Activated naive CD4-positive, alpha-beta T cell treated with anti-CD3 and anti-CD28 coated beads, Interleukin-2, amount 10 ng/mL, durations not matched to agents 7 days and 5 days (primary cell): ENCODE results near the gene HS3ST3A1.

Experiments used
- CTCF ChIA-PET: fragments of 350-600 bp; sonication (Branson Sonifier 250); formaldehyde crosslinking; loops from one replicate; lab custom pipeline; 2021; ENCODE audit warnings: antibody characterized with exemption; lab: Charles Lee
- DNase-seq: peaks from one replicate; pipeline ENCODE4 v3.0.0-alpha.2; 2020
- H3K27ac Mint-ChIP-seq: one replicate; pipeline ENCODE4 v1.8.0; 2021; ENCODE audit warnings: mild to moderate bottlenecking, moderate library complexity, mixed read lengths
- H3K27me3 Mint-ChIP-seq: one replicate; pipeline ENCODE4 v1.8.0; 2021; ENCODE audit warnings: mild to moderate bottlenecking, mixed read lengths
- H3K36me3 Mint-ChIP-seq: one replicate; pipeline ENCODE4 v1.8.0; 2021; ENCODE audit warnings: mixed read lengths
- H3K4me1 Mint-ChIP-seq: one replicate; pipeline ENCODE4 v1.8.0; 2021; ENCODE audit warnings: mixed read lengths
- H3K4me3 Mint-ChIP-seq: one replicate; pipeline ENCODE4 v1.8.0; 2021; ENCODE audit warnings: mild to moderate bottlenecking, moderate library complexity, mixed read lengths
- H3K9me3 Mint-ChIP-seq: one replicate; pipeline ENCODE4 v1.8.0; 2021; ENCODE audit warnings: mixed read lengths

HS3ST3A1 gene

GRCh38 chr17:13545941-13546340, 55.8 kb downstream of the HS3ST3A1 start:
- Mint-ChIP-seq H3K9me3 (no peaks in the 10 kb centered on the region), H3K27me3 (peaks cover 7% of the 10 kb centered on the region), H3K4me1 (no peaks in the 10 kb centered on the region), H3K27ac (no peak overlapping the region), H3K4me3 (no peak overlapping the region), H3K36me3 (no peaks in the 10 kb centered on the region)
- CTCF ChIA-PET = no interaction called here
- DNase-seq = no peak

DNA sequence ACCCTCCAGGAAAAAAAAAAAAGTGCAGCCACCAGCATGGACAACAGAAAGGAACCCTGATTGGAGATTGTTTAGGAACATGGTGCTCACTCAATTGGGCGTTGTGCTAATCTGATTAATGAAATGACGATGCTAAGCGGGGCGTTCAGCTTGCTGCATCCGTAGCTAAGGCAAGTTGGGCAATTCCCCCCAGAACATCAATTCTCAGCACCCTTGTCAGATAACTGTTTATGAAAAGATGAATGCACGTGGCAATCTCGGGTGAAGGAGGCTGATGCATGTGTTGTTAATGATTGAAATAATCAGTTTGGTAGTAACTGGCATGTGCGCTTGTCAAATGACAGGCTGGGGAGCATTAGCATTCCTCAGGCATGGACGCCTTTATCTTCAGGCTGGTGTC, 57.0 kb downstream of the HS3ST3A1 start:
- Mint-ChIP-seq H3K4me1 (no peaks in the 10 kb centered on the region), H3K36me3 (no peaks in the 10 kb centered on the region), H3K9me3 (no peaks in the 10 kb centered on the region), H3K4me3 (no peak overlapping the region), H3K27me3 (peaks cover 7% of the 10 kb centered on the region), H3K27ac (no peak overlapping the region)
- CTCF ChIA-PET = no interaction called here
- no peak for DNase-seq

- no peaks in the 10 kb centered on the region for H3K36me3 Mint-ChIP-seq
- DNase-seq = no peak
- no peak overlapping the region for H3K27ac Mint-ChIP-seq
- H3K9me3 Mint-ChIP-seq = no peaks in the 10 kb centered on the region
- no peak overlapping the region for H3K4me3 Mint-ChIP-seq
- peaks cover 4% of the 10 kb centered on the region for H3K27me3 Mint-ChIP-seq
- CTCF ChIA-PET = no interaction called here
- H3K4me1 Mint-ChIP-seq = no peaks in the 10 kb centered on the region
These were observed 57.4 kb downstream of the HS3ST3A1 start for GRCh38 chr17:13544292-13544691.

- H3K27me3 Mint-ChIP-seq = no peaks in the 10 kb centered on the region
- H3K27ac Mint-ChIP-seq = no peak overlapping the region
- H3K4me1 Mint-ChIP-seq = no peaks in the 10 kb centered on the region
- CTCF ChIA-PET = no interaction called here
- H3K36me3 Mint-ChIP-seq = no peaks in the 10 kb centered on the region
- DNase-seq = no peak
- no peak overlapping the region for H3K4me3 Mint-ChIP-seq
- H3K9me3 Mint-ChIP-seq = no peaks in the 10 kb centered on the region
These were observed 59.1 kb downstream of the HS3ST3A1 start for GRCh38 chr17:13542636-13543035.

GRCh38 chr17:13541032-13541480, 60.7 kb downstream of the HS3ST3A1 start:
- no peak for DNase-seq
- Mint-ChIP-seq H3K4me1 (no peaks in the 10 kb centered on the region), H3K27ac (no peak overlapping the region), H3K4me3 (no peak overlapping the region), H3K27me3 (no peaks in the 10 kb centered on the region), H3K9me3 (no peaks in the 10 kb centered on the region), H3K36me3 (no peaks in the 10 kb centered on the region)
- CTCF ChIA-PET = no interaction called here

DNA sequence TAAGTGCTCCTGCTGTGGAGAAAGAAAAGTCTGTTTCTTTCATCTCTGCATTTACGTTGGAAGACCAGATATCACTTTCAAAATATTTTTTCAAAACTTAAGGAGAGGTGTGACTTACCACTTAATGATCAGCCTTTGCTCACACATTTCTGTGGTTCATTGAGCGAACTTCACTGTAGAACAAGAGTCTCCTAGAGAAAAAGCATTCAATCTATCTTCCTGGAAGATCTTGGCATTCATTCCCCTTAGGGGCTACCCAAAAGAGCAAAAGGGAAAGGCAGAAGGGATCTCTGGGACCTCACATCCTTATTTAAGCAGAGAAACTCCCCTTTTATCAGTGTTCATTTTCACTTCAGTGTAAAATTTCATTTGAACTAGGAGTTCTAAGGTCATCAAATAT, 61.2 kb downstream of the HS3ST3A1 start:
- Mint-ChIP-seq H3K27ac (no peak overlapping the region), H3K36me3 (no peaks in the 10 kb centered on the region), H3K9me3 (no peaks in the 10 kb centered on the region), H3K27me3 (no peaks in the 10 kb centered on the region), H3K4me3 (no peak overlapping the region), H3K4me1 (no peaks in the 10 kb centered on the region)
- DNase-seq = no peak
- CTCF ChIA-PET = no interaction called here

DNA sequence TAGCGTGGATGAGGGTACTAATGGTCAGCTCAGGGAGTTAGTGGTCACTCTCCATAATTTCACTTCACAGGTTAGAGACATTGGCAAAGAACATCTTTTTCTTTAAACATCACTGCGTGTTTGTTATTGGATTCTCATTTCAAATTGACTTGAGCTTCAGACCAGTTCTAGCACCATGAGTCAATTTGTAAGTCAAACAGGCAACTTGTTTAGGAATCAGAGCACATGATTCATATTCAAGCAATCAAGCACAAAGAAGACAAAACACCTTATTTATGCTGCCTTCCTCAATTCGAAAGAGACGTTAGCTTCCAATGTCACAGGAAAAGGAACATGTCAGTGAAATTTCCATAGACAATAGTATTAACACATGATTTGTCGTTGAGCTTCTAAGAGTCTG, 62.3 kb downstream of the HS3ST3A1 start:
- Mint-ChIP-seq H3K4me1 (no peaks in the 10 kb centered on the region), H3K27me3 (no peaks in the 10 kb centered on the region), H3K9me3 (no peaks in the 10 kb centered on the region), H3K36me3 (no peaks in the 10 kb centered on the region), H3K4me3 (no peak overlapping the region), H3K27ac (no peak overlapping the region)
- CTCF ChIA-PET = no interaction called here
- no peak for DNase-seq

GRCh38 chr17:13538841-13539411, 62.8 kb downstream of the HS3ST3A1 start:
- CTCF ChIA-PET = no interaction called here
- H3K4me3 Mint-ChIP-seq = no peak overlapping the region

DNA sequence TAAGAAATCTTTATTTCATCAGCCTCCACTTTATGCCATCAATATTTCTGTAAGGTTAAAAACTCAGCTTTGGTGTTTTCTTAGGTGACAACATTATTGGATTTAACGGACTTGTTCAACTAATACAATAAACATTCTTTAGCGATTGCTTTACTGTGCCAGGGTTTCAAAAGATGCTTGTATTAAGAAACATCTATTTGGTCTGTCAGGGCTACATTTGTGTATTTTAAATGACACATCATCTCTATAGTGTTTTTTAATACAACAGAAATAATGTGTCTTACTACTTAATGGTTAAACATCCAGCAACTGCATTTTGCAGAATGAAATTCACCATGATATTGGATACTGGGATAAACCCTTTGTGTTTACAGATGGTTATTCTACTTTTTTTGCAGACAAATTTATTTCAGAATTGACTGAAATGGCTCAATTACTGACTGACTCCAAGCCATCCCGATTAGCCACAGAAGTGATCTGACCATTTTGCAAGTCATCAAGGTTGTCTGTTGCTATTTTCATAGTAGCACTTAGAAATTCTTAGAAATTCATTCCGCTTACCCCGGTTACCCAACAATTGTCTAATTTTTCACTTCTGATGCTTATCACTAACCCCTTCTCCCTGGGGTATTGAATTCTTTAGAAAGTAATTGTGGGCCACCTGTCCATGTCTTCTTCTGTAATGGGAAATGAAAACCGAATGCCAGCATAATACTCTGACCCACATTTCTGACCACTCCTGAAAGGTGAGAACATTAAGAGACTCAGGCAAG, 63.7 kb downstream of the HS3ST3A1 start:
- no peaks in the 10 kb centered on the region for H3K9me3 Mint-ChIP-seq
- no peaks in the 10 kb centered on the region for H3K4me1 Mint-ChIP-seq
- no peak overlapping the region for H3K27ac Mint-ChIP-seq

More at GRCh38 chr17:13538841-13539411, 62.8 kb downstream of the HS3ST3A1 start:
- Mint-ChIP-seq H3K4me1 (no peaks in the 10 kb centered on the region), H3K36me3 (no peaks in the 10 kb centered on the region), H3K9me3 (no peaks in the 10 kb centered on the region), H3K27me3 (no peaks in the 10 kb centered on the region), H3K27ac (no peak overlapping the region)
- no peak for DNase-seq

DNA sequence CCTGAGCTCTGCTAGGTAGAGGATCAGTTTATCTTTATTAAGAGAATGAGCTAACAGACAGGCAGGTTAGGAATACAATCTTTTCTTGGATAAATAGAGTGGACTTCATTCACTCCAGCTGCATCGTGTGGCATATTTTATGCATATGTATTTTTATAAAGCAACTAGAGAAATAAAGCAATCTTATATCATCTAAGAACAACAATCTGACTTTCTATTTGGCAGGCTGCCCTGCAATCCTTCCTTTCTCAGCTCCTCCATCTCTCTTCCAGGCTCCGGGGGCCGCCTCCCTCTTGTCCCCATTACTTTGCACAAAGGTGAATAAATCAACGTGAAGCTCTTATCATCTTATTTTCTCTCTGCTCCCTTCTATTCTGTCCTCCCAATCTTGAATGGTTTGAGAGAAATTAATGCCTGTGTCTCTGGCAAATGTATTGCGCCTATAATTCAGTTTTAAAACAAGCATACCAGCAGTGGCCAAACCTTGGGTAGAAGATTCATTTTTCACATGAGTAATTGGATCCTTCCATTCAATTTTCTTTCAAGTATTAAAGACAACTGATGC, 64.5 kb downstream of the HS3ST3A1 start:
- no peak for DNase-seq
- Mint-ChIP-seq H3K27me3 (peaks cover 2% of the 10 kb centered on the region), H3K27ac (no peak overlapping the region), H3K9me3 (no peaks in the 10 kb centered on the region), H3K4me3 (no peak overlapping the region), H3K4me1 (no peaks in the 10 kb centered on the region), H3K36me3 (no peaks in the 10 kb centered on the region)
- CTCF ChIA-PET = no interaction called here

More for the DNA sequence above, 63.7 kb downstream of the HS3ST3A1 start:
- Mint-ChIP-seq H3K4me3 (no peak overlapping the region), H3K36me3 (no peaks in the 10 kb centered on the region), H3K27me3 (no peaks in the 10 kb centered on the region)
- CTCF ChIA-PET = no interaction called here
- DNase-seq = no peak

DNA sequence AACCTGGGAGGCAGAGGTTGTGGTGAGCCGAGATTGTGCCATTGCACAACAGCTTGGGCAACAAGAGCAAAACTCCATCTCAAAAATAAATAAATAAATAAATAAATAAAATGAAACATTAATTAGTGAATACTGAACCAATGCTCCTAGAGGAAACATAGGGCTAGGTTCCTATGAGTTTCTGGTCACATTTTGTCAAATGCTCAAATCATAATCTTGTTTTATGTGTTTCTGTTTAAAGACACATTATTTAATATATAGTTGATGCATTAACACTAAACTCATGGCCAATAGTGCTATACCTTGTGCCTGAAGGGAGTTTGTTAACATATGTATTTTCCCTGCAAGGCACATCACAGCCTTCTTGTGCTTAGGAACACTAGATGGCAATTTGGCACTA, 66.8 kb downstream of the HS3ST3A1 start:
- no peaks in the 10 kb centered on the region for H3K4me1 Mint-ChIP-seq
- no peaks in the 10 kb centered on the region for H3K9me3 Mint-ChIP-seq
- H3K27ac Mint-ChIP-seq = no peak overlapping the region
- H3K27me3 Mint-ChIP-seq = peaks cover 4% of the 10 kb centered on the region
- no peak for DNase-seq
- CTCF ChIA-PET = no interaction called here
- H3K36me3 Mint-ChIP-seq = no peaks in the 10 kb centered on the region
- H3K4me3 Mint-ChIP-seq = no peak overlapping the region

GRCh38 chr17:13531721-13532120, 70.0 kb downstream of the HS3ST3A1 start:
- H3K4me3 Mint-ChIP-seq = no peak overlapping the region
- CTCF ChIA-PET = no interaction called here
- H3K27me3 Mint-ChIP-seq = peaks cover 11% of the 10 kb centered on the region
- no peak for DNase-seq
- no peaks in the 10 kb centered on the region for H3K4me1 Mint-ChIP-seq
- H3K9me3 Mint-ChIP-seq = no peaks in the 10 kb centered on the region
- no peak overlapping the region for H3K27ac Mint-ChIP-seq
- H3K36me3 Mint-ChIP-seq = no peaks in the 10 kb centered on the region

GRCh38 chr17:13525876-13526275, 75.9 kb downstream of the HS3ST3A1 start:
- no peaks in the 10 kb centered on the region for H3K36me3 Mint-ChIP-seq
- CTCF ChIA-PET = no interaction called here
- no peaks in the 10 kb centered on the region for H3K4me1 Mint-ChIP-seq
- H3K27ac Mint-ChIP-seq = no peak overlapping the region
- H3K9me3 Mint-ChIP-seq = no peaks in the 10 kb centered on the region
- H3K4me3 Mint-ChIP-seq = no peak overlapping the region
- peaks cover 6% of the 10 kb centered on the region for H3K27me3 Mint-ChIP-seq
- no peak for DNase-seq

GRCh38 chr17:13523164-13523563, 78.6 kb downstream of the HS3ST3A1 start:
- Mint-ChIP-seq H3K36me3 (no peaks in the 10 kb centered on the region), H3K27me3 (peaks cover 3% of the 10 kb centered on the region), H3K9me3 (no peaks in the 10 kb centered on the region), H3K4me1 (no peaks in the 10 kb centered on the region), H3K27ac (no peak overlapping the region), H3K4me3 (no peak overlapping the region)
- DNase-seq = no peak
- CTCF ChIA-PET = no interaction called here

- CTCF ChIA-PET = no interaction called here
- Mint-ChIP-seq H3K27ac (no peak overlapping the region), H3K4me3 (no peak overlapping the region), H3K4me1 (no peaks in the 10 kb centered on the region), H3K27me3 (peaks cover 3% of the 10 kb centered on the region), H3K36me3 (no peaks in the 10 kb centered on the region), H3K9me3 (no peaks in the 10 kb centered on the region)
- no peak for DNase-seq
These were observed 79.0 kb downstream of the HS3ST3A1 start for GRCh38 chr17:13522749-13523148.
